ENCODE measurements around the gene STIM2.

GRCh38 chr4:26877961-26878360 lies 17.3 kb downstream of the STIM2 start:
- no peak for TF ChIP-seq CTCF (optimal IDR thresholded peaks at IDR 0.05 in 1 of 3, IDR thresholded peaks at IDR 0.05 in 1 of 3, conservative IDR thresholded peaks at IDR 0.05 in 1 of 3; ENCODE audit: extremely low read depth in 1 of 3, insufficient read depth in 2 of 3, low read length in 3 of 3)
- no peak for TF ChIP-seq EZH2 (IDR thresholded peaks at IDR 0.05; ENCODE audit: low read length)

All from keratinocyte (primary cell).